Transverse colon (tissue), 4 donors: ENCODE results near the gene SLC6A16.

ENCODE experiments used
- EP300 ChIP-seq: sonication (generic); formaldehyde crosslinking; IDR thresholded peaks from one replicate; pipeline ENCODE4 v1.6.1; 2017; ENCODE audit warnings: antibody characterized with exemption, low read depth
- POLR2A ChIP-seq: fragments of 450-650 bp; IDR thresholded peaks from one replicate; pipeline ENCODE4 v1.6.1; 2016; ENCODE audit warnings: antibody characterized with exemption, mild to moderate bottlenecking, moderate library complexity
- POLR2AphosphoS5 ChIP-seq, 3 donors: sonication (generic); formaldehyde crosslinking; IDR thresholded peaks; one replicate each; pipeline ENCODE4 v1.6.1; 2016; ENCODE audit warnings: antibody characterized with exemption in 3 of 3
- TF ChIP-seq, protein P1 (sequence below), 5 experiments: fragments of 200-600 bp in 3 of 5; fragments of 450-650 bp in 2 of 5; sonication (generic) in 3 of 5; IDR thresholded peaks; 1 replicate in 2 of 5; 2 replicates in 3 of 5; pipeline ENCODE4 v1.5.1; 2016 to 2017; ENCODE audit warnings: antibody characterized with exemption in 5 of 5, inconsistent platforms in 3 of 5, mild to moderate bottlenecking in 2 of 5, moderate library complexity in 1 of 5

GRCh38 chr19:49335784-49336481, 10.9 kb upstream of the SLC6A16 start:
- TF ChIP-seq POLR2A (no peak), POLR2AphosphoS5 (IDR thresholded peaks at IDR 0.05) (no peak), EP300 (no peak)
- TF ChIP-seq, protein P1, sequence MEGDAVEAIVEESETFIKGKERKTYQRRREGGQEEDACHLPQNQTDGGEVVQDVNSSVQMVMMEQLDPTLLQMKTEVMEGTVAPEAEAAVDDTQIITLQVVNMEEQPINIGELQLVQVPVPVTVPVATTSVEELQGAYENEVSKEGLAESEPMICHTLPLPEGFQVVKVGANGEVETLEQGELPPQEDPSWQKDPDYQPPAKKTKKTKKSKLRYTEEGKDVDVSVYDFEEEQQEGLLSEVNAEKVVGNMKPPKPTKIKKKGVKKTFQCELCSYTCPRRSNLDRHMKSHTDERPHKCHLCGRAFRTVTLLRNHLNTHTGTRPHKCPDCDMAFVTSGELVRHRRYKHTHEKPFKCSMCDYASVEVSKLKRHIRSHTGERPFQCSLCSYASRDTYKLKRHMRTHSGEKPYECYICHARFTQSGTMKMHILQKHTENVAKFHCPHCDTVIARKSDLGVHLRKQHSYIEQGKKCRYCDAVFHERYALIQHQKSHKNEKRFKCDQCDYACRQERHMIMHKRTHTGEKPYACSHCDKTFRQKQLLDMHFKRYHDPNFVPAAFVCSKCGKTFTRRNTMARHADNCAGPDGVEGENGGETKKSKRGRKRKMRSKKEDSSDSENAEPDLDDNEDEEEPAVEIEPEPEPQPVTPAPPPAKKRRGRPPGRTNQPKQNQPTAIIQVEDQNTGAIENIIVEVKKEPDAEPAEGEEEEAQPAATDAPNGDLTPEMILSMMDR (IDR thresholded peaks at IDR 0.05) = no peak
